DMS 273 (cell line): ENCODE measurements around the gene CREG2.
"Not testable (repeated sequence)": the region's sequence is repeated elsewhere in the genome, so short reads cannot be mapped to it uniquely, and the experiment has no call there.

Experiments used
- DNase-seq: peaks from one replicate; lab custom pipeline; 2025; ENCODE audit not compliant: unreplicated experiment; lab: John Stamatoyannopoulos, UW

CREG2 gene

DNA sequence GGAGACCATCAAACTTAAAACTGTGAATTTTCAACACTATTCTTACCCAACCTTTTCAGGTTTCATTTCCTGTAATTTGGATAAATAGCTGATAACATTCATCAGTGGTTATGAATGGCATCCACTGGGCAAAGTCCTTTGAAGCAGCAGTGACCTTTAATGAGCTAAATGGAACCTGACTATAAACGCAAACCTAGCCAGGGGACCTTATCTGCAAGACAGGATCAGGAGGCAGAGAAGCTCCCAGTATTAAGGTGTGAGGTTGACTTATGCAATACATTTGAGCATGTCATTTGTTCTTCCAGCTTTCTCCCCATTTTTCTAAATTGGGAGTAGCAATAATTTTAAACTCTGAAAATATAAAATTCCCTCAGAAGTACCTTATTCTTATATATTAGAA is 38.4 kb downstream of the CREG2 start:
- no peak for DNase-seq

DNA sequence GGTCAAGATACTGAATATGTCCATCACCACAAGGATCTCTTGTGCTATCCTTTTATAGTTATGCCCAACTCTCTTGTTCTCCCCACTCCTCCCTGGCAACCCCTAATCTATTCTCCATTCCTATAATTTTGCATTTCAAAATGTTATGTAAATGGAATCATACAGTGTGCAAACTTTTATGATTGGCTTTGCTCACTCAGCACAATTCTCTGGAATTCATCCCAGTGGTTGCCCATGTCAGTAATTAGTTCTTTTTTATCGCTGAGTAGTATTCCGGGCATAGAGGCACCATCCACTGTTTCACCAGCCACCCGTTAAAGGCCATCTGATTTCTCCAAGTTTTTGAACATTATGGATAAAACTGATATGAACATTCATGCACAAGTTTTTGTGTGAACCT is 40.4 kb downstream of the CREG2 start:
- DNase-seq = no peak

DNA sequence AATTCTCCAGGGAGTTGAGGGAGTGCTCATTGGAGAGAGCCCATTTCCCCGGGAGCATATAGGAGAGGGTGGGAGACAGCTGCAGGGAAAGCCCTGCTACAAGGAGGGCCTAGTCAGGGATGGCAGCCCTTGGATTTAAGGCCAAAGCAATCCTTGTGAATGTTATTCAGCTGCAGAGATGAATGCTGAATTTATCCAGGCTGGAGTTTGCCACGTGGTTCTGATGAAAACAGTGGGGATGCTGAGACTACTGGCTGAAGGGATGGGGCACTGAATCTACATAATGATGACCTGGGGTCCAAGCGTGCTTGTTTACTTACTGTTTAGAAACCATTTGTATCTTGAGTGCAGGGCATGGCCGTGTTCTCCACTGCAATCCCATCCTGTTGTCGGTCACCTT is 43.2 kb downstream of the CREG2 start:
- no peak for DNase-seq

DNA sequence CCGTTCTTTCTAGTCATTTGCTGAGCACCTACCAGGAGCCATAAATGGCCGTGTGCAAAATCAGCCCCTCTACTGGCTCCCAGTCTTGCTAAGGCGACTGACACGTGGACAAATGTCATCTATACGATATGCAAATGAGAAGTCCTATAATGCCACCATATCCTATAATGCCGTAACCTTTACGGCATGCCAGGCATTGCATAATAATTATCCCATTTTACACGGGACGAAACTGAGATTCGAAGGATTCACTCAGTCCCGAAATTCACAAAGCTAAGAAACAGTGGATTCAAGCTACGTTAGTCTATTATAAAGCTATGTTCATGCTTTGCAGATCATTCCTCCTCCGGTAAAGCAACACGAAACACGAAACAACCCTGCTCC is 44.7 kb downstream of the CREG2 start:
- no peak for DNase-seq

DNA sequence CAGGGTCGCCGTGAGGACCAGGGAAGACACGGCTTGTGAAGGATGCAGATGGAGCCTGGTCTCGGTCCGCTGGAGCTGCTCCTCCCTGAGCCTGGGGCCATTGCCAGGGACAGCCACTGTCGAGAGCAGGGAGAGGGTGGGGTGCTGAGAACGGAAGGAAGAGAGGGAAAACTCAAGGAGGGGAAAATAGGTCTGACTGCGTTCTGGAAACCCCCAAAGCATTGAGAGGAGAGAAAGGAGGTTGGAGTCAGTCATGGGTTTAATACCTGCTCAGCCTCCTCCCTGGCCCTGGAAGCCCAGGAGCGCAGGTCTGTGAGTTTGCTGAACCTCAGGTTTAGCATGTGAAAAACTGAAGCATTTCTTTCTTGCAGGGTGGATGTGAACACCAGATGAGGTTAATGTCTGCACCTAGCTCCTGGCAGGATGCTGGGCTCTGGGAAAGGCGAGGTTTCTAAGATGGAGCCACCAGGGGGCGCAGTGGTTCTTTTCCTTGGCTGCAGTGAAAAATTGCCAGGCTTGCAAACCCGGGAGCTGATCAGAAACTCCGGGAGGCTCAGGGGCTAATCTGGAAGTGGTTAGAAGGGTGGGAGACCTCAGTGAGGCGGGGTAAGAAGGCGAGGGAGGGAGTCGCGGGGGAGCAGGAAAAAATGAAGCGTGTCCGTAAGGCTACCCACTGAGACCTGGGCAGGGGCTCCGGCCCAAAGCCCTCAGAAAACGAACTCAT is 45.2 kb downstream of the CREG2 start:
- DNase-seq = peak; percentile 86

DNA sequence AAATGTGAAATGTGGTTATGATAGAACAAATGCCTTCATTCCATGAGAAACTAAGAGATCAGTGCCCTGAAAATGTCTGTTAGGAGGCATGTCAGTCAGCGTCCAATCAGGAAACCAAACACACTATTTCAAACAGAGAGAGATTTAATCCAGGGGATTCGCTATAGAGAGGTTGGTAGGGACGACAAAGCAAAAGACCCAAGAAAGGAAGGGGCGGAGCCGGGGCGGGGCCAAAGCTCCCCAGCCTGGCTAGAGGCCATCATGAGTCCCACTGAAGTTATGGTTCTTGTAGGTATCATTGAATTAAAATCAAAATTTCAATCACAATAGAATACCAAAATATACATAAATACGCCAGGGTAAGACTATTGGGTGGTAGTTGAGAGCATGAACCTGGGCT is 45.9 kb downstream of the CREG2 start:
- DNase-seq = no peak

DNA sequence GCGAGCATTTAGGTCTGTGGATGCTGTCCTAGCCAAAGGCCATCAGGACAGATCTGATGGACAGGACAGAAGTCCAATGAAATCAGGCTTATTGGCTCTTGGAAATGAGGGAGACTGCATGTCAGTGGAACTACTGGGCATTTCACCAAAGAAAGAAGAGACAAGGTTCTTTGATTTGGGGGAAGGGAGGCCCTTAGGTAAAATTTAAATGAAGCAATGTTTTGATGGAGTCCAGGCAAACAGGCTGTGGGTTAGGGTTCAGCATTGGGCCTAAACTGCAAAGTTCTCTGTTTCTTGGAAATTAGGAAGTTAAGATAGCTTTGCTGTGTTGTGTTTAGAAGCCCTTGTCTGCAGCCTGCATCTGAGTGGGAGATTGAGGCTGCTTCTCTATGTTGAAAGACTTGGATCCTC is 47.2 kb downstream of the CREG2 start:
- no peak for DNase-seq

DNA sequence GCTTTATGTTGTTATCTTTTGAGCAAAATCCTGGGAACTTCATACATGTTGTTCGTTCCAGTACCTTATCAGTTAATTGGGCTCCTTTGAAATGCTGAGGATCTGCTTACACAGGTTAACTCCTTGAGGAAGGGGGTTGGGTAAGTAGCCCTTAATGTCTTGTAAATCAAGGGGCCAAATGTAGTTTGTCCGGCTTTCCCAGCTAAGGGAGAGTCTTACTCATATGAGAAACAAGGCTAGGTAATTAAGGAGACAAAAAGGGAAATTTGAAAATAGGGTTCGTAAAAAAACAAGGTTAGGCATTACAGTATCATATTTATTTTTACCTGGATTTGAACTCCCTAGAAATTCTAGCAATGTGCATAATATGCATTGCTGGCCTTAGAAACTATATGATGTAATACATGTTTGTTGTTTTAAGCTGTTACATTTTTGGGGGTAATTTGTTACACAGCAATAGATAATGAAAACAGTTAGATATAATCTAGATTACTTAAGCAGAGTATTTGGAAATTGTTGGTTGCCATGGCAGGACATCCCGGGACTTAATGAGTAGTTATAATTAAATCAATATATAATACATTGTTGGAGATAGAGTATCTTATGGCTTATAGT is 47.9 kb downstream of the CREG2 start:
- no peak for DNase-seq

GRCh38 chr2:101337877-101338276 is 49.4 kb downstream of the CREG2 start:
- DNase-seq = no peak

DNA sequence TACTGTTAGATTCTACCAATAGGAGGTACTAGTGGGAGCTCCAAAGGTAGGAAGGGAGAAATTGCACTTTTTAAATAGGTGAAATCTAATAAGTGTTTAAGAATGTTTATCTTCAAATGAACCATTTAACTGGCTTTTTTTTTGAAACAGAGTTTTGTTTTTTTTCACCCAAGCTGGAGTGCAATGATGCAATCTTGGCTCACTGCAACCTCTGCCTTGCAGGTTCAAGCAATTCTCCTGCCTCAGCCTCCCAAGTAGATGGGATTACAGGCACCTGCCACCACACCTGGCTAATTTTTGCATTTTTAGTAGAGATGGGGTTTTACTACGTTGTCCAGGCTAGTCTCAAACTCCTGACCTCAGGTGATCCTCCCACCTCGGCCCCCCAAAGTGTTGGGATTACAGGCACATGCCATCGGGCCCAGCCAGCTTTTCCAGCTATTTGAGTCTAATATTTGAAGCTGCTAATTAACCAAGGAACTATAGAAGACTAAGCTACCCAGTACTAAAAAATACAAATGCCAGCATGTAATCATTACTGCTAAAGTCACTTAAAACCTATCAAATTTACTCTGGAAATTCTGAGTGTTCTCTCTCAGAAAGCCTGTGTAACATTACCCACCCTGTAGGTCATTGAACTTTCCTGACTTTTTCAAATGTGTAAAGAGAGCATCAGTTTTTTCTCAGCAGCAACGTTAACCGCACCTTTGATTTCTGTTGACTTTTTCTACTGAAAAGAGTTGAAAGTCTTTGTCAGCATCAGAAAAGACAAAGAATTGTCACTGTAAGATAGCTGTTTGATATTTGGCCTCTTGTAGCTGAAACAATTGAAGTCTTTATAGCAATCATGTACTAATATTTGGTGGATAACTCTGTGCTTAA is 54.2 kb downstream of the CREG2 start:
- DNase-seq = no peak

DNA sequence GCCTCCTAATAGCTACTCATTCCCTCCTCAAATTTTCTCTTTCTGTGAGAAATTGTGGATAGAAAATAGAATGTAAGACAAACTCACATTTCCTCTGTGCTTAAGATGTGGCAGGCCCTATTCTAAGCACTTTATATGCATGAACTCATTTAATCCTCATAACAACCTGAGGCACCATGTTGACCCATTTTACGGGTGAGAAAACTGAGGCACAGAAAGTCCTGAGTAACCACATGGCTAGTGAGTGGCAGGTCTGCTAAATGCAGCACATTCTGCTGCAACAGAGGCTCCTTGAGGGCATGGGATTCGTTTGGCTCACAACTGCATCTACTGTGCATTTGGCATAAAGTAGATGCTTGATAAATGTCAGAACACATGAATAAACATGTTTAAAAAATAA is 56.1 kb downstream of the CREG2 start:
- DNase-seq = no peak

DNA sequence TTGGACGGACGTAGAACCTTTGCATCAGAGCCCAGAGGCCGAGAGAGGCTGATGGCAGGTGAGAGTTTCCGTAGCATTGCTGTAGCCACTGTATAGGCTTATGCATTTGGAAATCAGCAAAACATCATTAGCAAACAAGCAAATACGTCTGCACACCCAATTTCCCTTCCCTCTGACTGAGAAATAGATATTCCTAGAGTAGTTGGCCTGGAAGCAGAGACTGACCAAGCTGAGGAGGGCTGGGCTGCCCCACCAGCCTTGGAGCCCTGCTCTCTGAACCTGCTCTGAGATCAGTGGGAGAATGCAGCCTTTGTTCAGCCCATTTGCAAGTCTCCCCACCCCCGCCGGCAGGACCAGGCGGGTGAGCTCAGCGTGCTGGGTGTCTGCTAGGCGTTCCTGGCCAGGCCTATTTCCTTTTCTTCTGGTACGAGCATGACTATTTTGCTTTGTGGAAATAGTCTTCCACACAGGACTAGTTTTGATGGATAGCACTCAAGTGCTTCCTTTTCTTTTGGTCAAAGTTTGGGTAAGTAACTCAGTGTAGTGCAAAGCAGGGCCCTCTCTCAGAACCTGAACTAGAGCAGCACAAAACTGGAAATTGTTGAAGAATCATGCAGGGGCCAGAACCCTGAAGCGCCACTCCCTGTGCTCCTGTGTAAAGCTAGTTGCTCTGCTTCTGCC is 56.9 kb downstream of the CREG2 start:
- DNase-seq = peak; percentile 11

DNA sequence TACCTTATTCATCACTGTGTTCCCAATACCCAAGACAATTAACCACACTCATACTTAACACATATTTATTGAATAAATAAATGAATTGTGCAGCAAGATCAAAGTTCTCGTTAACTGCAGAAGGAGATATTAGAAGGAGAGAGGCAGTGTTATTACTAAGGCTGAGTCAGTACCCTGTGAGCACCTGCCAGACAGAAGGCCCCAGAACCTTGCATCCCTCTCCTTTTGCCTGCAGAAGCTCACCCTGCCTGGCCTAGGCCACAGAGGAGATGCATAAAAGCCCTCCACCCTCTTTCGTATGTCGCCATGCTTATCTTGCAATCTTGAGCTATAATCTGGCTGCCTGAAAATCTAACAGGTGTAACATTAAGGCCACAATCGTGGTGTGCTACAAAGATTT is 58.3 kb downstream of the CREG2 start:
- DNase-seq = peak; percentile 74

DNA sequence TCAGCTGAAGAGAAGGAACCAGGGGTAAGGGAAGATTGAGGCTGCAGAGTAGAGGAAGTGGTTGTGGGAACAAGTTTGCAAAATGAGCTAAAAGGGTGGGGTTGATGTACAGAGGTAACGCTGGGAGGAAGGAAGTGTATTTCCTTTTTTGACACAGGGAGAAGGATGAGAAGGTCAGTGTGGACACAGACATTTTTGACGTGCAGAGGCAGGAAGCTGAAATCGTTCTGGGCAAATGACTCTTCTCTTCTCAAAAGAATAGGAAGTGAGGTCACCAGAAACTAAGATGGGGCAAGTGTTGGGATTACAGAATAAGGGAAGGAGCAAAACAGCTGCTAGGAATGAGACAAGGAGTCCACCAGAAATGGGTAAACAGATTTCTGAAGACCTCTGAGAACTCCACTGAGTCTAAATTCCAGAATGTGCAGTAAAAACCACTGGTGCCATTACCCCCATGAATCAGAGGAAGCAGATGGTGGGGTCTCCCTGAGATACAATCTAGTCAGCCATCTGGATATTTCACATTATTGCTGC is 58.8 kb downstream of the CREG2 start:
- peak; percentile 75 for DNase-seq

GRCh38 chr2:101327863-101328394 is 59.4 kb downstream of the CREG2 start:
- DNase-seq = no peak

GRCh38 chr2:101325425-101325824 is 61.9 kb downstream of the CREG2 start:
- no peak for DNase-seq

- DNase-seq = not testable (repeated sequence)
Observed at GRCh38 chr2:101316568-101316967, 70.7 kb downstream of the CREG2 start.

GRCh38 chr2:101311696-101312017 is 75.6 kb downstream of the CREG2 start:
- no peak for DNase-seq

- DNase-seq = no peak
Observed at GRCh38 chr2:101310834-101311695, 76.2 kb downstream of the CREG2 start.
